A549 (cell line): ENCODE measurements around the gene RAB26. TPM values are rescaled to one million over a fixed set of nuclear protein-coding genes. Genes with fewer than 3 reads are reported as not detected.

Experiments
- ATAC-seq, 2 experiments: fragments of 200-7000 bp in 1 of 2; fragments of >200 bp in 1 of 2; cut with Nextera tagmentation in 1 of 2; cut with Tn5 transposase in 1 of 2; 3 replicates each; pipeline versions ENCODE4 v1.8.0 to v1.9.1; 2018 to 2020; ENCODE audit warnings: mild to moderate bottlenecking in 1 of 2, moderate library complexity in 1 of 2
- CTCF ChIA-PET: fragments of 300-600 bp; sonication (Branson Sonifier 250); formaldehyde crosslinking; extraction: SDS; loops from one replicate; lab custom pipeline; 2021; ENCODE audit warnings: antibody characterized with exemption, inconsistent platforms; lab: Yijun Ruan, JAX
- POLR2A ChIA-PET: fragments of 350-600 bp; formaldehyde crosslinking; extraction: SDS; loops from one replicate; lab custom pipeline; 2021; ENCODE audit warnings: antibody characterized with exemption, inconsistent platforms; lab: Yijun Ruan, JAX
- DNase-seq, 2 experiments: peaks; one replicate each; pipeline versions ENCODE4 v3.0.0 to v3.0.0-alpha.2; 2011 to 2016; ENCODE audit warnings: low read depth in 1 of 2, low spot score in 1 of 2
- FAIRE-seq: peaks from 2 replicates; lab custom pipeline; 2011; peaks lifted over from hg19 to GRCh38; lab: Jason Lieb, UNC
- H3K27ac ChIP-seq, 2 experiments: fragments of >200 bp; sonication (Bioruptor Twin); formaldehyde crosslinking; 3 replicates each; pipeline ENCODE4 v1.5.1; 2016 to 2017
- H3K4me1 ChIP-seq: fragments of >200 bp; sonication (Bioruptor Twin); formaldehyde crosslinking; 3 replicates; pipeline ENCODE4 v1.6.1; 2016
- H3K4me2 ChIP-seq: fragments of >200 bp; sonication (Bioruptor Twin); formaldehyde crosslinking; 3 replicates; pipeline ENCODE4 v1.6.1; 2016
- H3K4me3 ChIP-seq: fragments of >200 bp; sonication (Bioruptor Twin); formaldehyde crosslinking; 3 replicates; pipeline ENCODE4 v1.5.1; 2016
- H3K9me3 ChIP-seq: fragments of >200 bp; sonication (Bioruptor Twin); formaldehyde crosslinking; 3 replicates; pipeline ENCODE4 v1.6.1; 2016
- CBX8 ChIP-seq: fragments of 200-600 bp; sonication (generic); IDR thresholded peaks from 2 replicates; pipeline ENCODE4 v1.6.1; 2016
- CEBPB ChIP-seq, 2 experiments: fragments of >200 bp in 1 of 2; sonication (Bioruptor Twin) in 1 of 2; formaldehyde crosslinking in 1 of 2; IDR thresholded peaks; 2 replicates each; pipeline ENCODE4 v1.6.1; 2012 to 2016
- CHD4 ChIP-seq: fragments of 200-600 bp; sonication (generic); IDR thresholded peaks from 2 replicates; pipeline ENCODE4 v1.6.1; 2016; ENCODE audit warnings: antibody characterized with exemption, mild to moderate bottlenecking, borderline replicate concordance
- CTCF ChIP-seq: fragments of >200 bp; sonication (Bioruptor Twin); formaldehyde crosslinking; IDR thresholded peaks from 3 replicates; pipeline ENCODE4 v1.5.1; 2016
- EP300 ChIP-seq, 2 experiments: fragments of >200 bp; sonication (Bioruptor Twin); formaldehyde crosslinking; IDR thresholded peaks; 2 replicates in 1 of 2; 3 replicates in 1 of 2; pipeline ENCODE4 v1.6.1; 2016 to 2017
- FOSL2 ChIP-seq, 2 experiments: fragments of 450-650 bp in 1 of 2; fragments of >200 bp in 1 of 2; sonication (Bioruptor Twin) in 1 of 2; formaldehyde crosslinking; IDR thresholded peaks; 2 replicates each; pipeline versions ENCODE4 v1.5.0 to v1.6.1; 2016 to 2020; ENCODE audit warnings: mild to moderate bottlenecking in 1 of 2, moderate library complexity in 1 of 2
- HEYL ChIP-seq: fragments of 250-450 bp; sonication (Bioruptor Pico); IDR thresholded peaks from 2 replicates; pipeline ENCODE4 v1.8.0; 2021; ENCODE audit warnings: mild to moderate bottlenecking, moderate library complexity
- HOXB13 ChIP-seq: fragments of 250-450 bp; sonication (Bioruptor Pico); IDR thresholded peaks from 2 replicates; pipeline ENCODE4 v1.5.0; 2020; ENCODE audit warnings: low read depth, mild to moderate bottlenecking, moderate library complexity
- JUN ChIP-seq, 2 experiments: fragments of >200 bp; sonication (Bioruptor Twin); formaldehyde crosslinking; IDR thresholded peaks; 2 replicates in 1 of 2; 3 replicates in 1 of 2; pipeline ENCODE4 v1.6.1; 2016 to 2017
- JUNB ChIP-seq: fragments of >200 bp; sonication (Bioruptor Twin); formaldehyde crosslinking; IDR thresholded peaks from 2 replicates; pipeline ENCODE4 v1.6.1; 2016
- PBX3 ChIP-seq: IDR thresholded peaks from 2 replicates; pipeline ENCODE4 v1.6.1; 2012
- POLR2AphosphoS2 ChIP-seq: conservative IDR thresholded peaks from 2 replicates; pipeline ENCODE4 v1.6.1; 2012; ENCODE audit warnings: low read length, improper control_type of control experiment, inconsistent platforms
- TP53 ChIP-seq: fragments of 250-450 bp; sonication (Bioruptor Pico); IDR thresholded peaks from 2 replicates; pipeline ENCODE4 v1.5.0; 2021; ENCODE audit warnings: mild to moderate bottlenecking, moderate library complexity
- USF2 ChIP-seq: fragments of 450-650 bp; IDR thresholded peaks from 2 replicates; pipeline ENCODE4 v1.6.1; 2014; ENCODE audit warnings: antibody characterized with exemption
- ZNF302 ChIP-seq: fragments of 250-450 bp; sonication (Bioruptor Pico); IDR thresholded peaks from 2 replicates; pipeline ENCODE4 v1.9.0; 2021; ENCODE audit warnings: inconsistent platforms, mild to moderate bottlenecking, moderate library complexity
- WGBS: methylation state at CpG from one replicate; pipeline ENCODE4 v1.1.6; 2017; ENCODE audit errors: missing lambda C conversion rate; 5-methylcytosine and 5-hydroxymethylcytosine counted together
- polyA plus RNA-seq, 4 experiments: library from polyadenylated mRNA; depleted of rRNA in 3 of 4; stranded (reverse); fragments of >200 nt; fragmentation: RNase III in 1 of 4; extraction: RNeasy Plus Mini Kit Qiagen cat#74134 plus additional on column Dnase treatment in 1 of 4; gene quantifications; 2 replicates in 3 of 4; 3 replicates in 1 of 4; pipeline ENCODE4 v1.2.3, GENCODE V29; 2011 to 2017
- TF ChIP-seq, protein P1 (sequence below): fragments of 250-450 bp; sonication (Bioruptor Pico); IDR thresholded peaks from 2 replicates; pipeline ENCODE4 v1.5.0; 2020; ENCODE audit warnings: low read depth, mild to moderate bottlenecking, moderate library complexity

The RAB26 gene
- polyA plus RNA-seq, 2 of the 4 experiments (the other 2 are of a cell fraction): 6.7 TPM

DNA sequence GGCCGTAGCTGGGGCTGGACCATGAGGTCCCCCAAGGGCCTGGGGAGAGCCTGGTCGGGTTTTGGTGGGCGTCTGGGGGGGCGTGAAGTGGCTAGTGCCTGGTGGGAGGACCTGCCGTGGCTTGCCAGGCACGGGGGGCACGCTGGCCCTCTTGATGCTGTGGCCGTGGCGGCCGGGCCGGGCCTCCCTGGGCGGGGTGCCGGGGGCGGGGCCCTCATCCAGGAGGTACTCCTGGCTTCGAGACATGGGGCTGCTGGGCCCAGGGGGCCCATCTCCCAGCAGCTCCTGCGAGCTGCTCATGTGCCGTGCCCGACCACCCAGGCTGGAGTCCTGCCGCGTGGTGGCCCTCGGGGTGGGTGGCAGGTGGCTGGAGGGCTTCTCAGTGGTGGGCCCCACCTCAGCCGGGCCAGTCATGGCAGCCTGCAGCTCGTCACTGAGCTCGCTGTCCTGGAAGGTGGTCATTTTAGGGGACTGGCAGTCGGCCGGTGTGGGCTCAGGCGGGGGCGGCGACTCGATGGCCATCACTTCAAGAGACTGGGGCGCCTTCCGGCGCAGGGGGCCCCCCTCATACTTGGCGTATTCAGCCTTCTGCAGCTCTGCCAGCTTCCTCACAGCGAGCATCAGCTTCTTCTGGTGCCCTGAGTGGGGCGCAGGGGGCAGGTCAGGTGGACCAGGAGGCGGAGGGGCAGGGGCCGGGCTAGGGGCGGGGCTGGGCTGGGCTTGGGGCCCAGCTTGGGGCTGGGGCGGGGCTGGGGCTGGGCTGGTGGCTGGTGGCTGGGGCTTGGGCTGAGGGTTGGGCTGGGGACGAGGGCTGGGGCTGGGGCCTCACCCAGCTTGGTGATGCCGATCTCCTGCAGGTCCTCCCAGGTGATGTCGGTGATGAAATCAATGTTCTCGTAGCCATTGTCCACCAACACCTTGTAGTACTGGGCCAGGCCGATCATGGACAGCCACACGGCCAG lies 32.8 kb downstream of the RAB26 start:
- DNase-seq: no peak
- no peak for FAIRE-seq
- Histone ChIP-seq H3K4me2 (no peak overlapping the region), H3K27ac (no peak overlapping the region), H3K4me1 (no peaks in the 10 kb centered on the region), H3K4me3 (no peak overlapping the region), H3K9me3 (no peaks in the 10 kb centered on the region)
- ATAC-seq: no peak
- TF ChIP-seq PBX3: no peak
- TF ChIP-seq HOXB13 (CRISPR knock-in tag): no peak
- no peak for TF ChIP-seq ZNF302
- TF ChIP-seq CEBPB (IDR thresholded peaks at IDR 0.05): no peak
- TF ChIP-seq, protein P1, sequence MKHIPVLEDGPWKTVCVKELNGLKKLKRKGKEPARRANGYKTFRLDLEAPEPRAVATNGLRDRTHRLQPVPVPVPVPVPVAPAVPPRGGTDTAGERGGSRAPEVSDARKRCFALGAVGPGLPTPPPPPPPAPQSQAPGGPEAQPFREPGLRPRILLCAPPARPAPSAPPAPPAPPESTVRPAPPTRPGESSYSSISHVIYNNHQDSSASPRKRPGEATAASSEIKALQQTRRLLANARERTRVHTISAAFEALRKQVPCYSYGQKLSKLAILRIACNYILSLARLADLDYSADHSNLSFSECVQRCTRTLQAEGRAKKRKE (CRISPR knock-in tag): no peak
- TF ChIP-seq JUN (IDR thresholded peaks at IDR 0.05): no peak
- TF ChIP-seq JUNB: no peak
- no peak for TF ChIP-seq TP53 (CRISPR knock-in tag)
- CTCF ChIA-PET: interaction anchor here (0.9 to 2.9 kb wide), 2 partner anchors 13 to 14 kb away, joined by 3 to 13 read pairs; no protein-coding TSS in a partner anchor
- POLR2A ChIA-PET: interaction anchor here (1.9 kb wide), 1 partner anchor 26 kb away, joined by 7 read pairs; the partner anchor contains the start of gene TRAF7
- WGBS: 92% methylated on average over 23 of the region's 46 CpGs

DNA sequence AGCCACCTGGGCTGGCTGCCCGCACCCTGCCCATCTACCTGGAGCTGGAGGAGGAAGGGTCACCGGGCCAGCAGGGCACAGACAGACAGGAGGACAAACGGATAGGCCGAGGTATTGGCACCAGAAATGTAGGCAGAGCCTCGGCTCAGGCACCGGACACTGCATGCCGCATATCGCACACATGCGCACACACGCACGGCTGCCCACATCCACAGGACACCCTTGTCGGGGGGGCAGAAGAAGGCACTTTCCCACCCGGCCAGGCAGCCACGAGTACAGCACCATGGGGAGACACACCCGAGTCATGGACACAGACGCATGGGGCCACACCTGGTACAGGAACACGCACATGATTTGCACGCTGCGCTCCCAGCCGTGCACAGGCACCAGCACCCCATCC lies 33.5 kb downstream of the RAB26 start:
- no peak overlapping the region for H3K4me2 ChIP-seq
- CTCF ChIA-PET: interaction anchor here (0.6 to 2.9 kb wide), 3 partner anchors 13 to 61 kb away, joined by 3 to 13 read pairs (median 3); no protein-coding TSS in a partner anchor
- no peak for FAIRE-seq
- no peaks in the 10 kb centered on the region for H3K4me1 ChIP-seq
- WGBS: 94% methylated on average over 19 of the region's 20 CpGs
- no peaks in the 10 kb centered on the region for H3K9me3 ChIP-seq
- ATAC-seq: no peak
- no peak overlapping the region for H3K4me3 ChIP-seq
- TF ChIP-seq CTCF: no peak
- POLR2A ChIA-PET: interaction anchor here (1.9 kb wide), 1 partner anchor 27 kb away, joined by 7 read pairs; the partner anchor contains the start of gene TRAF7
- no peak overlapping the region for H3K27ac ChIP-seq
- DNase-seq: no peak

DNA sequence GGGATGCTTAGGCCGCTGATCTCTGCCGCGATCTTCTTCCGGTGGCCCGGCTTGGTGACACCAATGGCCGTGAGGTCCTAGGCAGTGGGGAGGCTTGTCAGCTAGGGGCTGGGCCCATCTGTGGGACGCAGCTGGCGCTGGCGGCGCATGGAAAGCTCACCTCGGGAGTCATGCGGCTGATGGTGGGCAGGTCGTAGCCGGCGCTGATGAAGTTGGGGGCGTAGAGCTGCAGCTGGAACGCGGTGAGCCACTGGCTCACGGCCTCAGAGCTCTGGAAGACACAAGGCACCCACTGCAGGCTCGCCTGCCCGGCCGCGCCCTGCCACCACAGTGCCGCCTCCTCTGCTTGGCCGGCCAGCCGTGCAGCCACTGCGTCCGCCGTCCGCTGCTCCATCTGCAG lies 35.2 kb downstream of the RAB26 start:
- ATAC-seq (no peak), FAIRE-seq (no peak), DNase-seq (no peak)
- WGBS: 93% methylated on average over 27 of the region's 30 CpGs
- ChIA-PET POLR2A (interaction anchor here (1.5 kb wide), 1 partner anchor 28 kb away, joined by 3 read pairs; the partner anchor contains the start of gene TRAF7), CTCF (interaction anchor here (2.7 kb wide), 1 partner anchor 11 kb away, joined by 19 read pairs; no protein-coding TSS in a partner anchor)
- H3K27ac ChIP-seq: no peak overlapping the region
- no peak for TF ChIP-seq CHD4
- no peak for TF ChIP-seq HOXB13 (CRISPR knock-in tag)
- no peak for TF ChIP-seq CBX8
- TF ChIP-seq HEYL (CRISPR knock-in tag): no peak
- TF ChIP-seq EP300 (IDR thresholded peaks at IDR 0.05): no peak
- no peak for TF ChIP-seq ZNF302
- no peak for TF ChIP-seq FOSL2 (IDR thresholded peaks at IDR 0.05)
- TF ChIP-seq FOSL2 (CRISPR knock-in tag; IDR thresholded peaks at IDR 0.05): no peak
- no peak for TF ChIP-seq POLR2AphosphoS2
- TF ChIP-seq USF2: no peak
- no peaks in the 10 kb centered on the region for H3K4me1 ChIP-seq
- H3K4me2 ChIP-seq: no peak overlapping the region
- H3K9me3 ChIP-seq: no peaks in the 10 kb centered on the region
- H3K4me3 ChIP-seq: no peak overlapping the region
